ENCODE measurements around the gene PTPRR.

The PTPRR gene

DNA sequence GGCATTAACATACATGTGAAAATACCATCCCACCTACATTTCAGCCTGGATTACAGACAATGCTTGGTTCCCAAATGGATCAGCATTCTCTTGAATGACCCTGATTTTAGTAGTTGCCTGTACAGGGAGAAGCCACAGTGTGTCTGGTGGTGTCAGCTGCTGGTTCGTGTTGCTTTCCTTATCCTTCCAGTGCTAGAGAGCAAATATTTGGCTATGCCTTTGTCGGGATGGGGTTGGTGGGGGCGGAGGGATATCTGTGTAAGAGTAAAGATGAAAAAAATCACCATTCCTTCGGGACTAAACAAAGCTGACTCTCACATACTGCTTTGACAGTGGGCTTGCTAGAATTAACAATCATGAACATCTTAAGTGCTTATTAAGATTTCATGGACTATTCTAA is 96.0 kb downstream of the PTPRR start:
- Histone ChIP-seq H3K36me3 (ENCODE audit: low read length) (no peaks in the 10 kb centered on the region), H3K27me3 (ENCODE audit: low read length) (no peaks in the 10 kb centered on the region), H3F3A (ENCODE audit: insufficient read depth) (no peaks in the 10 kb centered on the region), H3K9me3 (ENCODE audit: insufficient read depth, low read length) (no peaks in the 10 kb centered on the region), H3K9me2 (replicated peaks; ENCODE audit: insufficient read depth, low read length) (no peaks in the 10 kb centered on the region), H2AFZ (ENCODE audit: low read depth, low read length, severe bottlenecking) (no peak overlapping the region), H3K4me2 (ENCODE audit: low read depth, low read length, poor library complexity, severe bottlenecking) (no peak overlapping the region), H3K27ac (ENCODE audit: low read depth, low read length) (no peak overlapping the region), H4K20me1 (ENCODE audit: low read depth, low read length) (no peaks in the 10 kb centered on the region), H3K79me2 (ENCODE audit: insufficient read depth, low read length) (no peaks in the 10 kb centered on the region), H3K4me3 (ENCODE audit: insufficient read depth, low read length, poor library complexity, severe bottlenecking) (no peak overlapping the region), H3K9ac (ENCODE audit: low read length) (no peak overlapping the region)
- TF ChIP-seq, protein P1, sequence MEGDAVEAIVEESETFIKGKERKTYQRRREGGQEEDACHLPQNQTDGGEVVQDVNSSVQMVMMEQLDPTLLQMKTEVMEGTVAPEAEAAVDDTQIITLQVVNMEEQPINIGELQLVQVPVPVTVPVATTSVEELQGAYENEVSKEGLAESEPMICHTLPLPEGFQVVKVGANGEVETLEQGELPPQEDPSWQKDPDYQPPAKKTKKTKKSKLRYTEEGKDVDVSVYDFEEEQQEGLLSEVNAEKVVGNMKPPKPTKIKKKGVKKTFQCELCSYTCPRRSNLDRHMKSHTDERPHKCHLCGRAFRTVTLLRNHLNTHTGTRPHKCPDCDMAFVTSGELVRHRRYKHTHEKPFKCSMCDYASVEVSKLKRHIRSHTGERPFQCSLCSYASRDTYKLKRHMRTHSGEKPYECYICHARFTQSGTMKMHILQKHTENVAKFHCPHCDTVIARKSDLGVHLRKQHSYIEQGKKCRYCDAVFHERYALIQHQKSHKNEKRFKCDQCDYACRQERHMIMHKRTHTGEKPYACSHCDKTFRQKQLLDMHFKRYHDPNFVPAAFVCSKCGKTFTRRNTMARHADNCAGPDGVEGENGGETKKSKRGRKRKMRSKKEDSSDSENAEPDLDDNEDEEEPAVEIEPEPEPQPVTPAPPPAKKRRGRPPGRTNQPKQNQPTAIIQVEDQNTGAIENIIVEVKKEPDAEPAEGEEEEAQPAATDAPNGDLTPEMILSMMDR (IDR thresholded peaks at IDR 0.05; ENCODE audit: insufficient read depth, low read length, poor library complexity, severe bottlenecking): no peak
- TF ChIP-seq EZH2phosphoT487 (conservative IDR thresholded peaks at IDR 0.05; ENCODE audit: low read length): no peak

DNA sequence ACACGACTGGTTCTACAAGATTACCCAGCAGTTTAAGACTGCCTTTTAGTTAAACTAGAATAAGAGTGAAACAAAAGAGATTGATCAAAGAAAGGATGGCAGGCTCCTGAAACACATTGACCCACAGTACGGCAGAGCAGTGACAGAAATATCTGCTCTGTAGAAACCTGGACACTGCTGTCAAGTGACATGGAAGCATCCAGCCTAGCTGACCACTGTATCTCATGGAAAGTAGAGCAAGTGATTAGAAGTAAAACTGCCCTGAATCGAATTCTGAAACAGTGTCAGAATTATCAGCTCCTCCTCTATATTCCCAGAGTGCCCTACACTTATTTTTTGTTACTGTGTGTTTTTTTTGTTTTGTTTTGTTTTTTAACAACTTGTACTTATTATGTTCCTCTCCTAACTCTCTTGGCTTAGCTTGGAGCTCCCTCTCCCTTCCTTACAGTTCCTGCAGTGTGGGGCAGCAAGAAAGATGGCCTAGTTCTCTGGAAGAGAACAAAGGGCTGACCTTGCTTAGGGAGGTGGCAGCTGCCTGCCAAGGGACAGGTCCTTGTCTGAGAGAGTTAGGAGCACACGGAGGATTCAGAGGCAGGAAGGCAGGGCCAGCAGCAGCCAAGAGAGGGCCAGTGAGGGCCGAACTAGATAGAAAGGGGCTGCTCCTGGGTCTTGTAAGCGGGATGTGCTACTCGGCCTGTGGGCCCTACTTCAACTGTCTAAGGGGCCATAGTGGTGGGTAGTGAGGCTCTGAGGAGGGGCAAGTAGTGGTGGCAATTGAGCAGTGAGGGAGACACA is 97.2 kb downstream of the PTPRR start:
- Histone ChIP-seq H3K4me3 (ENCODE audit: insufficient read depth, low read length, poor library complexity, severe bottlenecking) (no peak overlapping the region), H3K9me3 (ENCODE audit: insufficient read depth, low read length) (no peaks in the 10 kb centered on the region), H2AFZ (ENCODE audit: low read depth, low read length, severe bottlenecking) (no peak overlapping the region), H3K4me2 (ENCODE audit: low read depth, low read length, poor library complexity, severe bottlenecking) (no peak overlapping the region), H3K27me3 (ENCODE audit: low read length) (no peaks in the 10 kb centered on the region), H4K20me1 (ENCODE audit: low read depth, low read length) (no peaks in the 10 kb centered on the region), H3K79me2 (ENCODE audit: insufficient read depth, low read length) (no peaks in the 10 kb centered on the region), H3F3A (ENCODE audit: insufficient read depth) (no peaks in the 10 kb centered on the region), H3K36me3 (ENCODE audit: low read length) (no peaks in the 10 kb centered on the region), H3K9ac (ENCODE audit: low read length) (no peak overlapping the region), H3K27ac (ENCODE audit: low read depth, low read length) (no peak overlapping the region), H3K9me2 (replicated peaks; ENCODE audit: insufficient read depth, low read length) (no peaks in the 10 kb centered on the region)
- no peak for TF ChIP-seq EZH2phosphoT487 (conservative IDR thresholded peaks at IDR 0.05; ENCODE audit: low read length)
- TF ChIP-seq, protein P1 (IDR thresholded peaks at IDR 0.05; ENCODE audit: insufficient read depth, low read length, poor library complexity, severe bottlenecking): no peak

DNA sequence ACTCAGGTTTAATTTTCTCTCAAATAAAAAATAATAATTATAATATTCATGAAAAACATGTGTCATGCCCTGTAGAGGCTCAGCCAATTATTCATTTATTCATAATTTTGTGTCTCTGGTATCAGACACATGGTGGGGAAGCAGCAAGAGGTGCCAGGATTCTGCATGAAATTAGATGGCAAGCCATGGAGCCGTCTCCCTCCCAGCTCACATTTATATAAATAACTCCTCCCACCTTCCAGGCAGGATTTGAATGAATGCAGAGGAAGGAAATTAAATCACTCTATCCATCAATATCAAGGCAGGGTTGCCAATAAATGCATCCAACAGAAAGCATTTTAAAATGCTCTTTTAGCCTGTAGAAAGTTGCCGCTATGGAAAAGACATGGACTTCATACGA is 98.1 kb downstream of the PTPRR start:
- Histone ChIP-seq H3K9me2 (replicated peaks; ENCODE audit: insufficient read depth, low read length) (no peaks in the 10 kb centered on the region), H3K27ac (ENCODE audit: low read depth, low read length) (no peak overlapping the region), H3K36me3 (ENCODE audit: low read length) (no peaks in the 10 kb centered on the region), H4K20me1 (ENCODE audit: low read depth, low read length) (no peaks in the 10 kb centered on the region), H3K4me3 (ENCODE audit: insufficient read depth, low read length, poor library complexity, severe bottlenecking) (no peak overlapping the region), H3K79me2 (ENCODE audit: insufficient read depth, low read length) (no peaks in the 10 kb centered on the region), H3K27me3 (ENCODE audit: low read length) (no peaks in the 10 kb centered on the region), H3K4me2 (ENCODE audit: low read depth, low read length, poor library complexity, severe bottlenecking) (no peak overlapping the region), H2AFZ (ENCODE audit: low read depth, low read length, severe bottlenecking) (no peak overlapping the region), H3K9ac (ENCODE audit: low read length) (no peak overlapping the region), H3F3A (ENCODE audit: insufficient read depth) (no peaks in the 10 kb centered on the region), H3K9me3 (ENCODE audit: insufficient read depth, low read length) (no peaks in the 10 kb centered on the region)
- TF ChIP-seq, protein P1 (IDR thresholded peaks at IDR 0.05; ENCODE audit: insufficient read depth, low read length, poor library complexity, severe bottlenecking): no peak
- no peak for TF ChIP-seq EZH2phosphoT487 (conservative IDR thresholded peaks at IDR 0.05; ENCODE audit: low read length)

Data from SU-DHL-6 (cell line).